D721Med (cell line): ENCODE measurements around the gene DOP1A.

Source experiments
- DNase-seq: peaks from one replicate; pipeline ENCODE4 v3.0.0; 2011; ENCODE audit warnings: low spot score; ENCODE audit not compliant: insufficient read length
- FAIRE-seq: peaks from 2 replicates; lab custom pipeline; 2011; peaks lifted over from hg19 to GRCh38; lab: Jason Lieb, UNC
- TF ChIP-seq, protein P1 (sequence below): IDR thresholded peaks from 2 replicates; pipeline ENCODE4 v1.5.1; 2012; ENCODE audit warnings: mild to moderate bottlenecking, control low read depth; ENCODE audit not compliant: insufficient read depth; ENCODE audit errors: missing control alignments

The DOP1A gene

DNA sequence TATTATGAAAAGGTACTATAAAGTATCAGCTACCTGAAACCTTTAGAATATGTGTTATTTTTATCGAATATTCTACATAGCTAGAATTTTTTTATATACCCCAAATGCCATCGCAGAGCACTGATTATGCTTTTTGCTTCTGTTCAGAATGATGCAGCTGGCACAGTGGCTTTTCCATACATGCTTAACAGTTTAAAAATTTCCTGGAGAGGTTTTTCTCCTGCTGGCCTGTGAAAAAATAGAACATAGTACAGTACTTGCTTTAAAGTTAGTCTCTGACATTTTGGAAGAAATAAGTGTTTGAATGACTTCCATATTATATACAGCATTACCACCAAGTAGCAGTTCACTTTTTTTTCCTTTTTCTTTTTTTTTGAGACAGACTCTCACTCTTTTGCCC, 5.3 kb downstream of the DOP1A start:
- FAIRE-seq (no peak), DNase-seq (no peak)
- TF ChIP-seq, protein P1, sequence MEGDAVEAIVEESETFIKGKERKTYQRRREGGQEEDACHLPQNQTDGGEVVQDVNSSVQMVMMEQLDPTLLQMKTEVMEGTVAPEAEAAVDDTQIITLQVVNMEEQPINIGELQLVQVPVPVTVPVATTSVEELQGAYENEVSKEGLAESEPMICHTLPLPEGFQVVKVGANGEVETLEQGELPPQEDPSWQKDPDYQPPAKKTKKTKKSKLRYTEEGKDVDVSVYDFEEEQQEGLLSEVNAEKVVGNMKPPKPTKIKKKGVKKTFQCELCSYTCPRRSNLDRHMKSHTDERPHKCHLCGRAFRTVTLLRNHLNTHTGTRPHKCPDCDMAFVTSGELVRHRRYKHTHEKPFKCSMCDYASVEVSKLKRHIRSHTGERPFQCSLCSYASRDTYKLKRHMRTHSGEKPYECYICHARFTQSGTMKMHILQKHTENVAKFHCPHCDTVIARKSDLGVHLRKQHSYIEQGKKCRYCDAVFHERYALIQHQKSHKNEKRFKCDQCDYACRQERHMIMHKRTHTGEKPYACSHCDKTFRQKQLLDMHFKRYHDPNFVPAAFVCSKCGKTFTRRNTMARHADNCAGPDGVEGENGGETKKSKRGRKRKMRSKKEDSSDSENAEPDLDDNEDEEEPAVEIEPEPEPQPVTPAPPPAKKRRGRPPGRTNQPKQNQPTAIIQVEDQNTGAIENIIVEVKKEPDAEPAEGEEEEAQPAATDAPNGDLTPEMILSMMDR: no peak

DNA sequence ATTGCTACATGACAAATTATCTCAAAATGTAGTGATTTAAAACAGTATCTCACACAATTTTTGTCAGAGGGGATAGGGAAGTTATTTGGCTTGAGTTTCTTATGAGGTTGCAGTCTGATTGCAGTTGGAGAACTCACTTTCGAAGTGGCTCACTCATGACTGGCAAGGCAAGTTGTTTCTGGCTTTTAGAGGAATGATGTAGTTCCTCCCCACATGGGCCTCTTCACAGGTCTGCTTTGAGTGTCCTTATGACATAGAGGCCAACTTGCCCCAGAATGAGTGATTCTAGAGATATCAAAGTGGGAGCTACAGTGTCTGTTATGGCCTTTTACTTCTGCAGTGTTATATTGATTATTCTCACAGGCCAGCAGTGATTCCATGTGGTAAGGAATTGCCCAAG, 6.1 kb downstream of the DOP1A start:
- FAIRE-seq: no peak
- TF ChIP-seq, protein P1: no peak

DNA sequence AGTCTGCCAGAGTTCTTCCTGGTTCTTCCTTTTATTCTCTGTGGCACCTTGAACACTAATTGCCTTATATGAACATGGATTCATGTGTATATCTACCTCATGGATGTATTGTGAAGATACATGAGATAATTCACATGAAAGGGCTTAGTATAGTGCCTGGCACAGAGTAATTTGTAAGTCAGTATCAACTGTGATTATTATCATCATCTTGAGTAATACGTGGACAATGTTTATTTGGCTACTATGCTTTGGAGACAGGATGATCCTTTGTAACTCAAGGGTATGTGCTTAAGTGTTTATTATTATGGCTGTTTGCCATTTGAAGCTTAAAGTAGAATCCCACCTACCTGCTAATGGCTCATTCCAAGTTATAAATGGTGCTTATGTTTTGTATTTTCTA, 16.0 kb downstream of the DOP1A start:
- DNase-seq: no peak
- FAIRE-seq: no peak
- TF ChIP-seq, protein P1: no peak

More for the DNA sequence above, 6.1 kb downstream of the DOP1A start:
- no peak for DNase-seq

DNA sequence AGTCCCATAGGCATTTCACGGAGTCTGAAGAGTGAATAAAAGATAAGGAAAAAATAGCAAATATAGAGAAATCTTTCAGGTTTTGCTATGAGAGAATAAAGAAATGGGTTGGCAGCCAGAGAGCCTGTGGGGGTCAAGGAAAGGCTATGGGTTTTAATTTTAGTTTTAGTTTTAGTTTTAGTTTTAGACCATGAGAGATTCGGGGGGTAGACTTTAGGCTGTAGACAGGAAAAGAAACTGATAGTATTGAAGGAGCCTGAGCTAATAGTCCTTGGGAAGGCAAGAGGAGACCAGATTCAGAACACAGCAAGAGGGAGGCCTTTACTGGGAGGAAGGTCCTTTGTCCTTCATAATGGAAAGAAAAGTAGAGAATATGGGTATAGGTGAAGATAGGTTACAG, 19.3 kb downstream of the DOP1A start:
- FAIRE-seq (no peak), DNase-seq (no peak)
- TF ChIP-seq, protein P1: no peak

DNA sequence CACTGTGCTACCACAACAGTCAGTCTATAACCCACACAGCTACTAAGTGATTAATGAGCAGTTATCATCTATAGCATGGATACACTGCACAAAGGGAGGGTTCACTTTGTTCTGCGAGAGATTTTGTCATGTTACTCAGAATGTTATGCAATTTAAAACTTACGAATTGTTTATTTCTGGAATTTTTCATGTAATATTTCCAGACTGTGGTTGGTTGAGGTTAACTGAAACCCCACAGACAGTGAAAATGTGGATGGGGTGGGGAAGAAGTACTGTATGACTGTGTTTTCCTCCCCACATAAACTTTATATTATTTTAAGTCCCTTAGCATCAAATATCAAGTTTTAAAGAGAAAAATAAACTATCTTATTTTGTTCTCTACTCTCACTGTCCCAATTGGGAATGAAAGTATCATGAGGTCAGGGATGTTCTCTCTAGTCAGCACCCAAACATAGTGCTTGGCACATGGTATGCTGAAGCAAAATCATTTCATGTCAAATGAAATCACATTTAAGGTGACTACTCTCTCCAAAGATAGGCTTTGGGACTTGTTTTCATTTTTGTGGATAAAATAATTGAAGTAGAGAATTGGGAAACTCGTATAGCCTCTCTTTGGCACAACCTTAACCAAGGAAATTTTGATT, 25.4 kb downstream of the DOP1A start:
- TF ChIP-seq, protein P1: no peak
- FAIRE-seq (no peak), DNase-seq (no peak)

DNA sequence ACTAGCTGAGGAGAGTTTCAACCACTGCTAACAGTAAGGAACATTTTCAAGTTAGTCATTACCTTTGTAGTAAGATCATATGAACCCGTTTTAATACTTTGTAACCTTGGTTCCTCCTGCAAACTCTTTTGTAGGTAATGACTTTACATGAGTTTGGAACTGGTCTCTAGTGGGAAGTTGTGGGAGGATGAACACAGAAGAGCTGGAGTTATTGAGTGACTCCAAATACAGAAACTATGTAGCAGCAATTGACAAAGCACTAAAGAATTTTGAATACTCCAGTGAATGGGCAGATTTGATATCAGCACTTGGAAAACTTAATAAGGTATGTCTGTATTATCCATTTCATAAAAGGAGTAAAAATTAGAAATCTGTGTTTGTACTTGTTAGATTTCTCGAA, 29.3 kb downstream of the DOP1A start:
- TF ChIP-seq, protein P1: no peak
- DNase-seq (no peak), FAIRE-seq (no peak)

DNA sequence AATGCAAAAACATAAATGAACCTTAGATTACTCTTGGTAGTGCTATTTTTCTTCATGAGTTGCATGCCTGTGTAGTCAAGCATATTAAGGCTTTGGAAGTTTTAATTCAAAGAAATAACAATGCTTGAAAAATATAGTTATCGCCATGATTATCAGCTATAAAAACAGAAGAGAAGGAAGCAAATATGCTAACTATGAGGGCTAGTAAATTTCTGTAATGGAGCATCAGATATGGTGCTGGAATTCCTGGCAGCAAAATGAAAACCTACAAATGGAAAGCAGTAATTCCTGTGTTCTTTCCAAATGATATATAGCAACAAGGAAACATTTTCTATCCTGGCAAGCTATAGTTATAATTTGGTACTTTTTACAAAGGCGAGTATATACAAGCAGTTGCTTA, 29.7 kb downstream of the DOP1A start:
- TF ChIP-seq, protein P1: no peak
- FAIRE-seq (no peak), DNase-seq (no peak)
